HEK293T (cell line): ENCODE measurements around the gene FAM222A.
A peak's percentile ranks its signal among the peaks of the same experiment; 100 is the strongest.

ENCODE experiments used
- CTCF ChIA-PET: fragments of 350-600 bp; formaldehyde crosslinking; extraction: SDS; loops from one replicate; lab custom pipeline; 2021; ENCODE audit warnings: antibody characterized with exemption, inconsistent platforms; lab: Yijun Ruan, JAX
- POLR2A ChIA-PET: fragments of 350-600 bp; formaldehyde crosslinking; extraction: SDS; loops from one replicate; lab custom pipeline; 2020; ENCODE audit warnings: antibody characterized with exemption, inconsistent platforms; lab: Yijun Ruan, JAX
- DNase-seq: peaks from one replicate; pipeline ENCODE4 v3.0.0; 2012; ENCODE audit warnings: mixed read lengths; ENCODE audit errors: extremely low spot score
- ARNT ChIP-seq: fragments of 450-650 bp; IDR thresholded peaks from 2 replicates; pipeline ENCODE4 v1.6.1; 2017; ENCODE audit warnings: mild to moderate bottlenecking
- BHLHE40 ChIP-seq: fragments of 450-650 bp; IDR thresholded peaks from 2 replicates; pipeline ENCODE4 v1.6.1; 2016; ENCODE audit warnings: mild to moderate bottlenecking, moderate library complexity, borderline replicate concordance
- CTBP1 ChIP-seq: fragments of 450-650 bp; IDR thresholded peaks from 2 replicates; pipeline ENCODE4 v1.6.1; 2016; ENCODE audit warnings: borderline replicate concordance
- ELF4 ChIP-seq: fragments of 450-650 bp; IDR thresholded peaks from 2 replicates; pipeline ENCODE4 v1.6.1; 2017; ENCODE audit warnings: antibody characterized with exemption
- FOXA1 ChIP-seq: fragments of 450-650 bp; IDR thresholded peaks from 2 replicates; pipeline ENCODE4 v1.6.1; 2016; ENCODE audit warnings: mild to moderate bottlenecking
- FOXK2 ChIP-seq: fragments of 450-650 bp; IDR thresholded peaks from 2 replicates; pipeline ENCODE4 v1.6.1; 2016; ENCODE audit warnings: mild to moderate bottlenecking
- FOXM1 ChIP-seq: fragments of 450-650 bp; IDR thresholded peaks from 2 replicates; pipeline ENCODE4 v1.6.1; 2017; ENCODE audit warnings: mild to moderate bottlenecking, borderline replicate concordance
- HDGF ChIP-seq: fragments of 450-650 bp; IDR thresholded peaks from 2 replicates; pipeline ENCODE4 v1.6.1; 2017; ENCODE audit warnings: antibody characterized with exemption, borderline replicate concordance
- L3MBTL2 ChIP-seq: fragments of 450-650 bp; conservative IDR thresholded peaks from 2 replicates; pipeline ENCODE4 v1.6.1; 2016; ENCODE audit warnings: mild to moderate bottlenecking
- LEF1 ChIP-seq: fragments of 450-650 bp; IDR thresholded peaks from 2 replicates; pipeline ENCODE4 v1.6.1; 2017; ENCODE audit warnings: mild to moderate bottlenecking, borderline replicate concordance
- NFRKB ChIP-seq: fragments of 450-650 bp; IDR thresholded peaks from 2 replicates; pipeline ENCODE4 v1.6.1; 2016; ENCODE audit warnings: mild to moderate bottlenecking, moderate library complexity
- PKNOX1 ChIP-seq: fragments of 450-650 bp; IDR thresholded peaks from 2 replicates; pipeline ENCODE4 v1.6.1; 2016
- SP1 ChIP-seq: fragments of 450-650 bp; IDR thresholded peaks from 2 replicates; pipeline ENCODE4 v1.6.1; 2017
- SUZ12 ChIP-seq: fragments of 450-650 bp; IDR thresholded peaks from 2 replicates; pipeline ENCODE4 v1.6.1; 2016; ENCODE audit warnings: mild to moderate bottlenecking
- TARDBP ChIP-seq: fragments of 450-650 bp; IDR thresholded peaks from 2 replicates; pipeline ENCODE4 v1.6.1; 2016
- ZNF384 ChIP-seq: fragments of 450-650 bp; IDR thresholded peaks from 2 replicates; pipeline ENCODE4 v1.6.1; 2016

Gene FAM222A

GRCh38 chr12:109673884-109674283 lies 39.7 kb upstream of the FAM222A start:
- DNase-seq, result no peak
- TF ChIP-seq CTBP1, result no peak
- no peak for TF ChIP-seq SP1
- no peak for TF ChIP-seq PKNOX1
- no peak for TF ChIP-seq TARDBP
- TF ChIP-seq HDGF, result no peak
- TF ChIP-seq ELF4, result no peak
- TF ChIP-seq L3MBTL2, result no peak
- no peak for TF ChIP-seq ARNT
- no peak for TF ChIP-seq SUZ12
- no peak for TF ChIP-seq FOXA1
- TF ChIP-seq NFRKB, result no peak
- no peak for TF ChIP-seq FOXK2
- TF ChIP-seq ZNF384, result no peak
- TF ChIP-seq BHLHE40, result no peak
- no peak for TF ChIP-seq FOXM1
- no peak for TF ChIP-seq LEF1
- ChIA-PET POLR2A (no interaction called here), CTCF (no interaction called here)

- no peak for TF ChIP-seq TARDBP
- no peak for TF ChIP-seq LEF1
- no peak for TF ChIP-seq SP1
- TF ChIP-seq L3MBTL2, result no peak
- TF ChIP-seq HDGF, result no peak
- TF ChIP-seq FOXK2, result no peak
- no peak for TF ChIP-seq CTBP1
- TF ChIP-seq FOXA1, result no peak
- no peak for TF ChIP-seq NFRKB
- TF ChIP-seq BHLHE40, result no peak
- TF ChIP-seq SUZ12, result no peak
- no peak for TF ChIP-seq ZNF384
- no peak for TF ChIP-seq ARNT
- TF ChIP-seq ELF4, result no peak
- TF ChIP-seq PKNOX1, result no peak
- POLR2A ChIA-PET, result no interaction called here
- no peak for DNase-seq
- CTCF ChIA-PET, result no interaction called here
Measured at GRCh38 chr12:109675411-109675810, 38.2 kb upstream of the FAM222A start.

- TF ChIP-seq SUZ12 (no peak), CTBP1 (no peak), L3MBTL2 (no peak), LEF1 (no peak), FOXK2 (no peak)
- POLR2A ChIA-PET, result no interaction called here
- no peak for DNase-seq
- CTCF ChIA-PET, result no interaction called here
Measured at GRCh38 chr12:109677279-109677691, 36.3 kb upstream of the FAM222A start.

GRCh38 chr12:109678719-109679118 lies 34.9 kb upstream of the FAM222A start:
- TF ChIP-seq CTBP1 (no peak), BHLHE40 (no peak), L3MBTL2 (no peak), NFRKB (no peak), ARNT (no peak), SP1 (no peak), TARDBP (no peak), LEF1 (no peak), FOXA1 (no peak), FOXM1 (no peak), HDGF (no peak), ZNF384 (no peak)
- no peak for DNase-seq
- ChIA-PET POLR2A (no interaction called here), CTCF (no interaction called here)

GRCh38 chr12:109679501-109680263 lies 33.9 kb upstream of the FAM222A start:
- ChIA-PET POLR2A (no interaction called here), CTCF (no interaction called here)
- DNase-seq, result no peak
- TF ChIP-seq CTBP1, result no peak
- peak; percentile 38 for TF ChIP-seq PKNOX1
- TF ChIP-seq L3MBTL2, result no peak

- no peak for DNase-seq
- CTCF ChIA-PET, result no interaction called here
- POLR2A ChIA-PET, result no interaction called here
- TF ChIP-seq HDGF (no peak), LEF1 (no peak)
Measured at GRCh38 chr12:109680264-109681005, 33.2 kb upstream of the FAM222A start.
